Pulmonary artery endothelial cell (primary cell): ENCODE results near the gene ARHGAP6. TPM values are rescaled to one million over a fixed set of nuclear protein-coding genes. Genes with fewer than 3 reads are reported as not detected.

ENCODE experiments used
- DNase-seq: peaks from one replicate; pipeline ENCODE4 v3.0.0-alpha.2; 2011; ENCODE audit warnings: low read depth, low spot score
- total RNA-seq: library from RNA; depleted of rRNA; stranded (reverse); fragments of >200 nt; gene quantifications from 2 replicates; pipeline ENCODE4 v1.2.3, GENCODE V29; 2014

ARHGAP6 gene, protein sequence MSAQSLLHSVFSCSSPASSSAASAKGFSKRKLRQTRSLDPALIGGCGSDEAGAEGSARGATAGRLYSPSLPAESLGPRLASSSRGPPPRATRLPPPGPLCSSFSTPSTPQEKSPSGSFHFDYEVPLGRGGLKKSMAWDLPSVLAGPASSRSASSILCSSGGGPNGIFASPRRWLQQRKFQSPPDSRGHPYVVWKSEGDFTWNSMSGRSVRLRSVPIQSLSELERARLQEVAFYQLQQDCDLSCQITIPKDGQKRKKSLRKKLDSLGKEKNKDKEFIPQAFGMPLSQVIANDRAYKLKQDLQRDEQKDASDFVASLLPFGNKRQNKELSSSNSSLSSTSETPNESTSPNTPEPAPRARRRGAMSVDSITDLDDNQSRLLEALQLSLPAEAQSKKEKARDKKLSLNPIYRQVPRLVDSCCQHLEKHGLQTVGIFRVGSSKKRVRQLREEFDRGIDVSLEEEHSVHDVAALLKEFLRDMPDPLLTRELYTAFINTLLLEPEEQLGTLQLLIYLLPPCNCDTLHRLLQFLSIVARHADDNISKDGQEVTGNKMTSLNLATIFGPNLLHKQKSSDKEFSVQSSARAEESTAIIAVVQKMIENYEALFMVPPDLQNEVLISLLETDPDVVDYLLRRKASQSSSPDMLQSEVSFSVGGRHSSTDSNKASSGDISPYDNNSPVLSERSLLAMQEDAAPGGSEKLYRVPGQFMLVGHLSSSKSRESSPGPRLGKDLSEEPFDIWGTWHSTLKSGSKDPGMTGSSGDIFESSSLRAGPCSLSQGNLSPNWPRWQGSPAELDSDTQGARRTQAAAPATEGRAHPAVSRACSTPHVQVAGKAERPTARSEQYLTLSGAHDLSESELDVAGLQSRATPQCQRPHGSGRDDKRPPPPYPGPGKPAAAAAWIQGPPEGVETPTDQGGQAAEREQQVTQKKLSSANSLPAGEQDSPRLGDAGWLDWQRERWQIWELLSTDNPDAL (N-terminal part only)
- total RNA-seq: 0.11 and 0.86 TPM in 2 replicates

- DNase-seq: no peak
Observed at GRCh38 chrX:11665168-11666111, at the start of gene ARHGAP6. Gene ARHGAP6, minus strand, starts transcription at chrX:11665920. Its CDS starts 1,092 bp downstream, at chrX:11664828.

GRCh38 chrX:11704725-11705495 lies 39.2 kb upstream of the ARHGAP6 start:
- DNase-seq: no peak

GRCh38 chrX:11703855-11704254 lies 38.1 kb upstream of the ARHGAP6 start:
- DNase-seq: no peak

DNA sequence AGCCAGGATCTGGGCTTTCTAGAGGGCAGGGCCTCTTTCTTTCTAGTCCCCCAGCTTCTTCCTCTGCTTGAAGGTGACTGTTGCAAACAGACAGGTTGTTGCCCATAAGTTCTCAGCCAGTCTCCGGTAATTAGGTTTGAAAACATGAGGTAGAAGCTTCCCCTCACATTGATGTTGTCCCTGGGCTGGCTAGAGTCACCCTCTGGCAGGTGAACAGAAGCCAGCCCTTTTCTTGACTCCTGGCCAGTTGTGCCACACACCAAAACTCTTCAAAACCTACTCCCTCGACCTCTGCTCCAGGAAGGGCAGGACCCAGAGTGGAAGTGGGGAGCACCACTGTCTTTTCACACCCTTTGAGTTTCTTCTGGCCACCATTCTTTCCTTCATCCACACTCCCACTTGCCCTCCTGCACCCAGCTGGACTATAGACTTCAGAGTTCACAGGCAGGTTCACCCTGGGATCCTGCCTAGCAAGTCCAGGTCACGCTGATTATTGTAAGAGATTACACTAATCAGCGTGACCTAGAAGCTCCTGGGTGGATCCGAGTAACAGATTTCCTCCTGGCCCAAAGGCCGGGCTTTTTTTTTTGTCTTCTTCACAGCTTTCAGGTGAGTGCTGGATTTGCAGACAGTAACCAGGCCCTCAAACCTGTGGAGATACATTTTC lies 37.4 kb upstream of the ARHGAP6 start:
- DNase-seq: no peak

- no peak for DNase-seq
Observed at GRCh38 chrX:11702420-11702819, 36.7 kb upstream of the ARHGAP6 start.

- no peak for DNase-seq
Observed at GRCh38 chrX:11698702-11699101, 33.0 kb upstream of the ARHGAP6 start.

- no peak for DNase-seq
Observed at GRCh38 chrX:11688201-11688600, 22.5 kb upstream of the ARHGAP6 start.

DNA sequence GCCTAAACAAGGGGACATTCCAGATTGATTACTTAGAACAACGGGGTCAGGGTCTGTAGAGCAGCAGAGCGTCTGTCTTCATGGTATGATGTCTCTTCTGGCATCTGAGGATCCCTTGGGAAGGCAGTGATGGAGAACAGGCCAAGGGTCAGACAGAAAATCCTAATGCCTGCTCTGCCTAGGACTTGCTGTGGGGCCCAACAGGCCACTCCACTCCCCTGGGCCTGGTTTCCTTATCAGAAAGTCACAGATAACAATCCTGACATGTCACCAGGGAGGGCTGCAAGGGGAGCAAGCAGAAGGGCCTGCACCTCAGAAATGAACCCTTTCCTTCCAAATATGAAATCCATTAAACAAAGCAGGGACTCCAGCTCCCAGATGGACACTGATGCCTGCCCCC lies 21.4 kb upstream of the ARHGAP6 start:
- no peak for DNase-seq

GRCh38 chrX:11683057-11683456 lies 17.3 kb upstream of the ARHGAP6 start:
- DNase-seq: no peak

DNA sequence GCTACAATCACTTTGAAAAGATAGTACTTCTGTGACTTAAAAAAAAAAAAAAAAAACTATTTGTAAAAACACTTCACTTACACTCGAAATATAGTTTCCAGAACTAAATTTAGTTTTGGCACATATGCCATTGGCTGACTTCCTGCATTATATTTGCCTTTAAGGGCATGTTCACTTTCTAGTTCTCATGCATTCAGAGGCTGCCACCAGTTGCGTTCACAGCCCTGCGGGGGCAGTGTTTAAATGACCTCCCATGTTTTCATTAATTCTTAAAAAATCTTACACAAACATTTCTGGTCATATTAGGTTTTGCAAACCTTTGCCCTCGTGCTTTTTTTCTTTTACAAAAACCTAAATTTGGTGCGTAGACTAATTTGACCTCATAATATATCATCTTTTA lies 12.4 kb upstream of the ARHGAP6 start:
- DNase-seq: no peak

DNA sequence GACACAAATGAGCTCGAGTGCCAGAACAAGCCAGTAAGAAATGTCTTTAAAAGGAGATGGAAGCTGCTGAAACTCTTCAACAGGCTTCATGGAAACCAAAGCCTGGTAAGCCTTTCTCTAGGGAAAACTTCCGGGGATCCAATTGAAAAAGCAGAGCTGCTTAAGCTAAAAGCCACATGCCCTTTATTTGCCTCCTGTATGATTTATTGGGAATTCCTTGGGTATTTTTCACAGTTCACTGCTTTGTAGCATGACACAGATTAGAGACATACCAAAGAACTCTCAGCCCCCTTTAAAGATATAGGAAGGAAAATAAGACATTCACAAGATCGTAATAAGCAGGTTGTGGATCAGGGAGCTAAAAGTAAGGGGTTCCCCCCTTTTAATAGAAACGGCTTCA lies 6.5 kb upstream of the ARHGAP6 start:
- DNase-seq: no peak

DNA sequence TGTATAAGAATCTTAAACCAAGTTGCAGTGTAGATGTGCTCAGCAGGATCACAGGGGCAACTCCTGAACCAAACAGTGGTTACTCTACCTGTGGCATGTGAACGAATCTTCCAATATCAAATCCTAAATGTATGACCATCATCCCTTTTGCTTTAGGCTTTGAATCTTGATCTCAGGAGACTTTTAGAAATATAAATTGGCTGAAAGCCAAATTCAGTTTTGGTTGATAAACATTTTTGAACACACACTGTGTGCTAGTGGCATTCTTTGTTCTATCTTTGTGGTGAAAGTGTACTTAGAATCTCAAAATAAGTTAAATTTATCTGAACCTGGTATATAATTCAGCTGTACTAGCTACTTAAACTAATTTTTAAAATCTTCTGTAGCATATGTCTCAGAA lies 4.6 kb upstream of the ARHGAP6 start:
- DNase-seq: no peak

DNA sequence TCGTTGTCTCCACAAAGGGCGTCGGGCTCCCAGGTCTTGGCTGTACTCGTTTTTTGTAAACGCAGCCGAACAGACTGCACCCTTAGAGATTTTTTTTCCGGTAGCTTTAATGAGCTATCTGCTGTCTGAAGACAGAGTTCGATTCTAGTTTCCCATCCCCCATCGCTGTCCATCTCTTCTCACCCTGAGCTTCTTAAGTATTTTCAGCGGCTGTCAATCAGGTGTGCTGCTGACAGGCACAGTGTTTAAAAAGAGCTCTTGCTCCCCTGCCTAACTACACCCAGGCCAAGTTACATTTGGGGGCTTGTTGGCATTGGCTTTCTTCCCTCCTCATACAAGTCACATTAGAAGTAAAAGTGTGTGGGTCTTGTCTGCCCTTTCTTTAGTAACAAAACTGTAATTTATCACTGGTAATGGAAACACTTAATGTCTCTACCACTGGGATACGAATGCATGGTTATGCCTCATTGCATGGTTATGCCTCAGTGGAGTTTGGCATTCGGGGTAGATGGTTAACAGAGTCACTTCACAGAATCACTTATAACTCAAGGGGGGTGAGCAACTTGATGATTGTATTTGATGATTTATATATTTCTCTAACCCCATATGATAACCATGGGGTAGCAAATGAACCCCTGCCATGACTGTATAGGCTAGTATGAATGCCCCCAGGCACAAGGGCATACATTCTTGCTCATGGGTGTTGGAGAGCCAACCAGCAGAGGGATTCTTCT lies 1.4 kb upstream of the ARHGAP6 start:
- no peak for DNase-seq

DNA sequence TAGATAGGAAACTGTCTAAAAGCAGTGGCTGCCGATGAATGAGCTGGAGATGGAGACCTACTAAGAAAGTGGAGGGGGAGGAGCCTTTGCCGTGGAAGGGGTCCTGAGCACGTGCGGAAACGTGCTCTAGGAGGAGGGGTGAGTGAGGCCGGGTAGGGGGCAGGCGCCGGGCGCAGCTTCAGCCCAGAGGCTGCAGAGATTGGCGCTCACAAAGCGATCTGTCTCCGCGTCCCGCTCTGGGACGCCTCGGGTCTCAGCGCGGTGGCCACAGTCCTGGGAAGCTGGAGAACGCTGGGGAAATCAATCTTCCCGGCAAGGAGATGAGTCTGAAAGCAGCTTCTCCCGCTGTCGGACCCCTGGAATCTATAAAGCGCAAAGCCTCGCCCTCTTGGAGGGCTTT lies 444 bp upstream of the ARHGAP6 start:
- DNase-seq: no peak

- no peak for DNase-seq
Observed at GRCh38 chrX:11664211-11665167, 1.2 kb downstream of the ARHGAP6 start.

GRCh38 chrX:11663875-11664210 lies 1.9 kb downstream of the ARHGAP6 start:
- DNase-seq: no peak

GRCh38 chrX:11655282-11656015 lies 10.3 kb downstream of the ARHGAP6 start:
- no peak for DNase-seq
